ENCODE data around the gene TMEM132A.

- TF ChIP-seq CTCF (IDR thresholded peaks at IDR 0.05) (no peak), TCF7L2 (IDR thresholded peaks at IDR 0.05; ENCODE audit: low read depth, low read length) (no peak), POLR2AphosphoS5 (IDR thresholded peaks at IDR 0.05; ENCODE audit: low read depth, low read length) (no peak), REST (IDR thresholded peaks at IDR 0.05; ENCODE audit: insufficient read depth in 1 of 2, low read depth in 2 of 2, low read length in 1 of 2) (no peak), SIN3A (IDR thresholded peaks at IDR 0.05; ENCODE audit: borderline replicate concordance, insufficient read depth, low read depth, low read length) (no peak)
These were observed 54.5 kb downstream of the TMEM132A start for GRCh38 chr11:60978546-60979380.

Data from Panc1 (cell line).